ENCODE measurements around the gene LUZP1. TPM values are rescaled to one million over a fixed set of nuclear protein-coding genes. Genes with fewer than 3 reads are reported as not detected.

The LUZP1 gene
- total RNA-seq, 1 donor from 2014 or later = 18.0 TPM

DNA sequence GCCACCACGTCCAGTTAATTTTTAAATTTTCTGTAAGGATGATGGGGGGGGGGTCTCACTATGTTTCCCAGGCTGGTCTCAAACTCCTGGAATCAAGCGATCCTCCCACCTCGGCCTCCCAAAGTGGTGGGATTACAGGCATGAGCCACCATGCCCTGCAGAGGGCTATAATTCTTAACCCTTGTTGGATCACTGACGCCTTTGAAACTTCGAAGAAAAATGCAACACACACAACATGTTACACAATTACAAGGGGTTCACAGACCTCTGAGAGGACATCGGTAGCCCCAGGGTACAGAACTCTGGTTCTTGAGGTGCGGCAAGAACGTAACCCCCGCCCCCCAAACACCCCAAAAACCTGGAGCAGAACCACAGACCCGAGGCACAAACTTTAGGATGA is 8.4 kb upstream of the LUZP1 start:
- no peaks in the 10 kb centered on the region for H3K36me3 ChIP-seq
- TF ChIP-seq, protein P1, sequence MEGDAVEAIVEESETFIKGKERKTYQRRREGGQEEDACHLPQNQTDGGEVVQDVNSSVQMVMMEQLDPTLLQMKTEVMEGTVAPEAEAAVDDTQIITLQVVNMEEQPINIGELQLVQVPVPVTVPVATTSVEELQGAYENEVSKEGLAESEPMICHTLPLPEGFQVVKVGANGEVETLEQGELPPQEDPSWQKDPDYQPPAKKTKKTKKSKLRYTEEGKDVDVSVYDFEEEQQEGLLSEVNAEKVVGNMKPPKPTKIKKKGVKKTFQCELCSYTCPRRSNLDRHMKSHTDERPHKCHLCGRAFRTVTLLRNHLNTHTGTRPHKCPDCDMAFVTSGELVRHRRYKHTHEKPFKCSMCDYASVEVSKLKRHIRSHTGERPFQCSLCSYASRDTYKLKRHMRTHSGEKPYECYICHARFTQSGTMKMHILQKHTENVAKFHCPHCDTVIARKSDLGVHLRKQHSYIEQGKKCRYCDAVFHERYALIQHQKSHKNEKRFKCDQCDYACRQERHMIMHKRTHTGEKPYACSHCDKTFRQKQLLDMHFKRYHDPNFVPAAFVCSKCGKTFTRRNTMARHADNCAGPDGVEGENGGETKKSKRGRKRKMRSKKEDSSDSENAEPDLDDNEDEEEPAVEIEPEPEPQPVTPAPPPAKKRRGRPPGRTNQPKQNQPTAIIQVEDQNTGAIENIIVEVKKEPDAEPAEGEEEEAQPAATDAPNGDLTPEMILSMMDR (IDR thresholded peaks at IDR 0.05) = no peak
- intact Hi-C loops (cut with DNase I) = loop anchor here (1.0 to 5.0 kb wide), 2 partner anchors 9 to 160 kb away; partner anchors contain the start of genes KDM1A, LUZP1 and TEX46
- H3K4me3 ChIP-seq = peak overlapping the region; percentile 57 to 73
- no peak for DNase-seq (ENCODE audit: low spot score in 2 of 2)
- no peaks in the 10 kb centered on the region for H3K9me3 ChIP-seq
- no peaks in the 10 kb centered on the region for H3K27me3 ChIP-seq
- H3K4me1 ChIP-seq = peaks cover 0 to 2% of the 10 kb centered on the region in 2 donors
- peak overlapping the region; percentile 89 to 92 for H3K27ac ChIP-seq

DNA sequence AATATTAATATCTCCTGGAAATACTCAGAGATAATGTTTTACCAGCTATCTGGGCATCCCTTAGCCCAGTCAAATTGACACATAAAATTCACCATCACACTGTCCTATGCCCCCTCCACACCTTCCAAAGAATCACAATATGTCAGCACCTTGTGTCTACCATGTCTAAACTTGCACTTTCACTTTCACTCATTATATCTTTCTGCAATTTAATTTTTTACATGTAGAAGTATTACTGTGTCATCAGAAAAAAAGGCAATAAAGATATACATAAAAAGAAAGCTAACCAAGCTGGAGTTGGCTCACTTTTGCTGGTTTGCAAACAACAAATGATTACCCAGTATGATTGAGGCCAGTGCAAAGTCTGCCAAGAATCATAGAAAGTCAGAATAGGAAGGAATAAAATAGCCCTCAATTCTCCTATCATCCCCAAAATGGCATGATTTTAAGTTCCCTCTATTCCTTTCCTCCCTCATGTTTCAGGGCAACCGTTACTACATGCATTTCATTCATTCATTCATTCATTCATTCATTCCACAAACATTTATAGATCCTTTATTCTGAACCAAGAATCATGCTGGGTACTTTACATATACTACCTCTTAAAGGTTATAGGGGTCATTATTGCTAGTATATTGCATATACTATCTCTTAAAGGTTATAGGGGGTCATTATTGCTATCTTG is 5.9 kb upstream of the LUZP1 start:
- Histone ChIP-seq H3K9me3 (no peaks in the 10 kb centered on the region), H3K4me3 (no peak overlapping the region), H3K27ac (peak overlapping the region in 1 of 2 donors; percentile 21), H3K36me3 (no peaks in the 10 kb centered on the region), H3K4me1 (peaks cover under 1 to 2% of the 10 kb centered on the region in 2 donors), H3K27me3 (no peaks in the 10 kb centered on the region)
- no peak for DNase-seq (ENCODE audit: low spot score in 2 of 2)
- TF ChIP-seq, protein P1 (IDR thresholded peaks at IDR 0.05) = no peak
- intact Hi-C loops (cut with DNase I) = loop anchor here (5.0 kb wide), 1 partner anchor 157 kb away; the partner anchor contains the start of genes KDM1A and TEX46

DNA sequence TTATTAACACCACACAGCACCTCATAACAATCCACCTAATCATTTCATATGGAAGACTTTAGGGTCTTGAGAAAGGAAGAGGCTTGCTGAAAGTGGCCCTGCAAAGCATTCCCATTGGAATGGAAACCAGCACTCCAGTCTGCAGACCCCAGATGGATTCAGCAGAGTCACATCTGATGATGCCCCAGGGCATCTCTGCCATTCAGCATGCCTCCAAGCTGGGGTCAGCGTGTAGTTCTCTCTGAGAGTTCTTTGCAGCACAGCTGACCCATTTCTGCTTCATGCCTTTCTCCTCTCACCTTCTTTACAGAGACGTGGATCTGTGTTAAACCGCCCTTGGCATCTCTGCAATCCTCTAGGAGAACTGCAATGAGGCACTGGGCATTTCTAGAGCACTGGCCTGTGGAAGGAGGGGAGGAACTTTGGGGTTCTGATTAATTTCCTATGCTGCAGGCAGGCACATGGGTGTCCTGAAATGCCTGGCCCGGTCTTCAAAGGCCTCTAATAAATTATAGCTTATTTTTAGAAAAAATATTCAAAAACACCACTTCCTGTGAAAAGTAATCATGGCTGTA is 2.6 kb upstream of the LUZP1 start:
- Histone ChIP-seq H3K36me3 (no peaks in the 10 kb centered on the region), H3K4me1 (peaks cover 7 to 12% of the 10 kb centered on the region in 2 donors), H3K27me3 (no peaks in the 10 kb centered on the region), H3K27ac (peak overlapping the region; percentile 9 to 33), H3K9me3 (no peaks in the 10 kb centered on the region), H3K4me3 (no peak overlapping the region)
- intact Hi-C loops (cut with DNase I) = no loop called here
- TF ChIP-seq, protein P1 (IDR thresholded peaks at IDR 0.05) = no peak
- no peak for DNase-seq (ENCODE audit: low spot score in 2 of 2)

DNA sequence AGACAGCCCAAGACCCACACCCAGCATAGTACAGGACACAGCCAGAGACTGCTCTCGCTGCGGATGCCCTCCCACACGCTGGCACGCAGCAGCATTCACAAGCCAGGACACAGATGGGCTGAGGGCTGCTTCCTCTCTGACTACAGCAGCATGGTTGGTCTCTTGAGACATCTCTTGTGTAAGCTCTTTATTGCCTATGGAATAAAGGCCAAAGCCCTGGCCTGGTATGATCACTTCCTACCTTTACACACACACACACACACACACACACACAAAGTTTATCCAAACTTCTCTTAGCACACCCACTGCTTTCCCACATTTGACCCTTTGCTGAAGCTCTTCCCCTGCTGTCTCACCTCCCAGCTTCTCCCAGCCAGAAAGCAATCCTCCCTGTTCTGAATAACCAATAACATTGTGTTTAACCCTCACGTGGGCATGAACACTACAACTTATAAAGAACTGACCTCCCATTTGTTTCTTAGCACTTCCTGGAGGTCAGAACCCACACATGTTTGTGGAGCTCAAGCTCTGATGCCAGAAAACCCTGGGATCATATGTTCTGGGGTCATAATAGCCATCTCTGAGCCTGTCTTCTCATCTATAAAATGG is 1.2 kb upstream of the LUZP1 start:
- TF ChIP-seq, protein P1 (IDR thresholded peaks at IDR 0.05) = no peak
- Histone ChIP-seq H3K27ac (peak overlapping the region; percentile 86 to 92), H3K27me3 (no peaks in the 10 kb centered on the region), H3K9me3 (no peaks in the 10 kb centered on the region), H3K4me1 (peaks cover 7 to 26% of the 10 kb centered on the region in 2 donors), H3K4me3 (peak overlapping the region in 1 of 2 donors; percentile 98), H3K36me3 (no peaks in the 10 kb centered on the region)
- intact Hi-C loops (cut with DNase I) = loop anchor here (5.0 kb wide), 1 partner anchor 68 kb away; no protein-coding TSS in a partner anchor
- DNase-seq (ENCODE audit: low spot score in 2 of 2) = peak; percentile 35 to 87

DNA sequence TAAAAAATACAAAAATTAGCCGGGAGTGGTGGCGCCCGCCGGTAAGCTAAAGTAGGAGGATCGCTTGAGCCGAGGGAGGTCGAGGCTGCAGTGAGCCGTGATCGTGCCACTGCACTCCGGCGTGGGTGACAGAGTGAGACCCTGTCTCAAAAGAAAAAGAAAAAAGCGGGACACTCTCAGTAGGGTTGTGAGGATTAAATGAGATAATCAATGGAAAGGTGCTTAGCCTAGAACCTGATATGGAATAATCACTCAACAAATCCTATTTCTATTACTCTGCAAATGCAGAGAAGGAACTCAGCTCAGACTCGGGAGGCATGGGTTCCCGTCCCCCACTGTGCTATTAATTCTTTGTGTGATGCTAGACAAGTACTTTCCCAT is 529 bp upstream of the LUZP1 start:
- intact Hi-C loops (cut with DNase I) = loop anchor here (5.0 kb wide), 1 partner anchor 67 kb away; no protein-coding TSS in a partner anchor
- Histone ChIP-seq H3K27ac (peak overlapping the region; percentile 86 to 92), H3K4me3 (peak overlapping the region; percentile 93 to 98), H3K4me1 (peaks cover 7 to 28% of the 10 kb centered on the region in 2 donors), H3K9me3 (no peaks in the 10 kb centered on the region), H3K36me3 (no peaks in the 10 kb centered on the region), H3K27me3 (no peaks in the 10 kb centered on the region)
- TF ChIP-seq, protein P1 (IDR thresholded peaks at IDR 0.05) = no peak
- DNase-seq (ENCODE audit: low spot score in 2 of 2) = no peak

Data from ascending aorta (tissue), 2 donors.